Stimulated activated CD8-positive, alpha-beta memory T cell treated with anti-CD3 and anti-CD28 coated beads, Interleukin-2, amount 100 ng/mL, for 48 hours (primary cell): ENCODE measurements around the gene BRI3.

Source experiments
- DNase-seq, 2 donors: peaks; one replicate each; pipeline ENCODE4 v3.0.0-alpha.2; 2020; ENCODE audit warnings: low read depth in 2 of 2

Gene BRI3

DNA sequence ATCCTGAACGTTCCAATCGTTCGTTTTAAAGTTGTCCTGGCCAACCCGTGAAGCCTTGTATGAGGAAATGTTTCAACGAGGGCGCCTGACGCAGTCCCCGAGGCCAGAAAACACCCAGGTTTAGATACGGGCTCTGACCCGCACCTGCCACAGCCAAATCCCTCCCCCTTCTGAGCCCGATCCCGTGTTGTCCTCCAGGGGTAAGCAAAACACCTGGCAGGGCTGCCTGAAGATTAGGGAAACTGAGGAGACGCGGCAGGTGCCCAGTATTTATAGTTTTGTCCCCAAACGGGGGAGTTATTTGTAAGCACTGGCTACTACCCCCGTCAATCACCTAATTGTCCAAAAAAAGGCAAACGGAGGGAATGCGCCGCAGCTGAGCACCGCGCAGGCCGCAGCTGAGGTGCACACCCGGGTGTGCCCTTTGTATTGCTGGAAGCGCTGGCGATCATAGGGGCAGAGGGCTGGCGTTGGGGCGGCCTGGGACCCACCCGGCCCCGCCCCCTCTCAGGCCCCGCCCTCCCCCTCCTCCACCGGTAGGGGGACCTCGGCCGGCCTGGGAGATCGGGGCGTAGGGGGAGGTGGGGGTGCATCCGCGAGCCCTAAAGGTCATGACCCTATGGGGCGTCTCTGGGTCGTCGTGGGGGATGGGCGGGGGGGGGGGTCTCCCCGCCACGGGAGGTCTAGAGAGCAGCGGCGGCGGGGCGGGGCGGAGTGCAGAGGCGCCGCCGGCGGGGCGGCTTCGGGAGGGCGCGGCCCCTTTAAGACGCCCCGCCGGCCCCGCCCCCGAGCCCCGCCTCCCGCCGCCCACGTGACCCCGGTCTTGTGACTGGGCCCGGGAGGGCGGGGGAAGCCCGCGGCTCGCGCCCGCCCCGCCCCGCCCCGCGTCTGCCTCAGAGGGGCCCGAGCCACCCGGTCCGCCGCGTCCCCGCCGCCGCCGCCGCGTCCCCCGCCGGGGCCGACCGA, at the start of gene BRI3:
TSS of gene BRI3 (plus strand) at position 896 of the 966 bp plus-strand sequence. CDS start 110 bp downstream, outside the sequence.
- DNase-seq = peak; percentile 84 to 89

- DNase-seq = no peak
Observed at GRCh38 chr7:98232263-98232585, 49.3 kb upstream of the BRI3 start.

DNA sequence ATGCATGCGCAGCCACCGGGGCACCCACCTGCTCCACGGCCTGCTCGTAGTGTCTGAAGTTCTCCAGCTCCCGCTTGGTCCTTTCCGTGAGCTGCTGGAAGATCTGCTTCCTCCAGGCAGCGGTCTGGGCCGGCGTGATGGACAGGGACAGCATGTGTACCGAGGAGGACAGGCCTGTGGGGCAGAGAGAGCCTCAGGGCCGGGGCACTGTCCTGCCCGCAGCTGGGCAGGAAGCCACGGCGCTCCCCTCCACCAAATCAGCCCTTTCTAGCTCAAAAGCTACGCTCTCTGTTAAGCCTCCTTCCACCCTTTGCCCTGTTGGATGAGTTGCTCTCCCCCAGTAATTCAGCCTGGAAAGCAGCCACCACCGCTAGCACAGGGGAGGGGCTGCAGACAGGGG, 48.7 kb upstream of the BRI3 start:
- DNase-seq = no peak

- DNase-seq = no peak
Observed at GRCh38 chr7:98233219-98234070, 48.0 kb upstream of the BRI3 start.

DNA sequence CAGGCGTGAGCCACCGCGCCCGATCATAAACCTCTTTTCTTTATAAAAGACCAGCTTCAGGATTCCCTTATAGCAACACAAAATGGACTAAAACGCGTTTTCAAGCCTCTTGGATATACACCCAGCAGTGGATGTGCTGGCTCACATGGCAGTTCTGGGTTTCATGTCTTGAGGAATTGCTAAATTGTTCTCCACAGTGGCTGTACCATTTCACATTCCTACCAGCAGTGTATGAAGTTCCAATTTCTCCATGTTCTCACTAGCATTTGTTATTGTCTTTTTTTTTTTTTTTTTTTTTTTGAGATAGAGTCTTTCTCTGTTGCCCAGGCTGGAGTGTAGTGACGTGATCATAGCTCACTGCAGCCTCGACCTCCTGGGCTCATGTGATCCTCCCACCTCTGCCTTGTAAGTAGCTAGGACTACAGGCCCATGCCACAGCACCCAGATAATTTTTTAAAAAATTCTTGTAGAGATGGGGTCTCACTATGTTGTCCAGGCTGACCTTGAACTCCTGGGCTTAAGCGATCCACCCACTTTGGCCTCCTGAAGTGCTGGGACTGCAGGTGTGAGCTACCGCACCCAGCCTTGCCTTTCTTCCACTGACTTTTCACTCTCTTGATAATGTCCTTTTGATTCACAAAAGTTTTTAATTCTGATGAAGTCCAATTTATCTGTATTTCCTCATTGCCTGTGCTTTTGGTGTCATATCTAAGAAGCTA, 46.9 kb upstream of the BRI3 start:
- DNase-seq = no peak

GRCh38 chr7:98235901-98236300, 45.6 kb upstream of the BRI3 start:
- DNase-seq = no peak

DNA sequence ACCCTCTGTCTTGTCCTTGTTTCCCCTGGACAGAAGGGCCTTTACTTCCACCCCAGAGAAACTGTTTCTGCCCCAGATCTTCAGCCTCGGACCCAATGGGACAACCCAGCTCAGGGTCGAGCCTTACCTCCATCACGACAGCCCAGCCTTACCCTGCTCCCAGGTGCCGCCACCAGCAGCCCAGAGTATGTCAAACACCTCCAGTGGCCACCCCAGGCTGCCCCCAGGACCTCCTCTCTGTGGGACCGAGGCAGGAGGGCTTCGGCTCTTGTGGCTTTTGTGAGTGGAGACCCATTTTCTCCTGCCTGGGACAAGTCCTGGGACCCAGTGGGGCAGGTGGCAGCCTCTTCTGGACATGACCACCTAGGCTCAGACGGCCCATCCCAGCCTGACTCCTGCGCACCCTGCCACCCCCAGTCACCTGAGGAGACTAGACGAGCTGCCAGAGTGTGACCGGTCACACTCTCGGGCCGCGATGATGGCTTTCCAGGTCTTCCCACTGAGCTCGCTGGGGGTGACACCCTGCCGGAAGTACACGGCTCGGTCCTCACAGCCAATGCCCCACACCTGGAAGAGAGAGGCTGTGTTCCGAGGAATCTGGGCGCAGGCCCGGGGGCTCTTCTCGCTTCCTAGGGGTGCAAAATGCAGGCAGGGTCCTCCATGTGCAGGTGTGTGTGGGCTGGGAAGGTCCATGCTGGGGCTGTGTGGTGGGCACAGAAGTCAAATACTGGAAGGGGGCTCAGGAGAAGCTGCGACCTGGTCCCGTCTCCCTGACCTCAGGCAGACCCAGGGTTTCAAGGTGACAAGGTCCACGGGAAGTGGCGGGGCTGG, 44.9 kb upstream of the BRI3 start:
- DNase-seq = no peak

GRCh38 chr7:98238076-98238475, 43.4 kb upstream of the BRI3 start:
- DNase-seq = no peak

DNA sequence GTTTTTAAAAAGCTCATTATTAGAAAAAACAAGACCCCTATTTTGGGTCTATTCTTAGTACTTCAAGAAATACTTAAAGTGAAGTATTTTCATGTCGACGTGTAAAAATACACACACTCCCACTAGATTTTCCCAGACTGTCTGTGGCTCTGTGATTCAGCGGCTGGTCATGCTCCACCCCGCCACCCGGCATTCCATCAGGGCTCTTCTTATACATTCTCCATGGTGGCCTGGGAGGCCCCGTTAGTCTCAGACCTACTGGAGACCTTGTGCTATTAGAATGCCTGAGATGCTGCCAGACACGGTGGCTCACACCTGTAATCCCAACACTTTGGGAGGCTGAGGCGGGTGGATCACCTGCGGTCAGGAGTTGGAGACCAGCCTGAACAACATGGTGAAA, 42.5 kb upstream of the BRI3 start:
- no peak for DNase-seq

GRCh38 chr7:98240961-98241673, 40.4 kb upstream of the BRI3 start:
- no peak for DNase-seq

- no peak for DNase-seq
Observed at GRCh38 chr7:98241674-98242241, 39.7 kb upstream of the BRI3 start.

DNA sequence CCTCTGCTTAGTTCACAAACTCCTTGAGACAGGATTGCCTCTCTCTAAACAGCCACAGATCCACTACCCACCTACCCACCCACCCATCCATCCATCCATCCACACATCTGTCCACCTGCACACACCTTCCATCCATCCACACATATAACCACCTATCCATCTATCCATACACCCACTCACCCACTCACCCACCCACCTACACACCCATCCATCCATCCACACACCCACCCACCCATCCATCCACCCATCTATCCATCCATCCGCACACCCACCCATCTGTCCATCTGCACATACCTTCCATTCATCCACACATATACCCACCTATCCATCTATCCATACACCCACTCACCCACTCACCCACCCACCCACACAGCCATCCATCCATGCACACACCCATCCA, 39.1 kb upstream of the BRI3 start:
- DNase-seq = no peak

GRCh38 chr7:98242934-98243333, 38.6 kb upstream of the BRI3 start:
- no peak for DNase-seq

- no peak for DNase-seq
Observed at GRCh38 chr7:98244871-98245270, 36.6 kb upstream of the BRI3 start.

- no peak for DNase-seq
Observed at GRCh38 chr7:98248156-98248555, 33.3 kb upstream of the BRI3 start.

DNA sequence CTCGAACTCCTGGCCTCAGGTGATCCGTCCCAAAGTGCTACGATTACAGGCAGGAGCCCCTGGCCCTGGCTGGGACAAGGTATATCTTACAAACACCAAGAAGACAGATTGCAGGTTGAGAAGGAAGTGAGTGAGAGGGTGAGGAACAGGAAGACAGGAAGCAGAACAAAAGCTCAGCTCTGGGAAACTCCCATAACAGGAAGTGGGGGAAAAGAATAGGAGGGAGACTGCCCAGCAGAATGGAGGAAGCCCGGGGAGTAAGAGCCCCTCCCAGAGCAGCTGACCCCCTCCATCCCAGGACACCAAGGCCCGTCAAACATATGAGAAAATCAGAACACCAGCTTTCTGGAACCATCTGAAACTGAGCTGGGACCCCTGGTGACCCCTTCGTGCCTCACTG, 32.4 kb upstream of the BRI3 start:
- no peak for DNase-seq

DNA sequence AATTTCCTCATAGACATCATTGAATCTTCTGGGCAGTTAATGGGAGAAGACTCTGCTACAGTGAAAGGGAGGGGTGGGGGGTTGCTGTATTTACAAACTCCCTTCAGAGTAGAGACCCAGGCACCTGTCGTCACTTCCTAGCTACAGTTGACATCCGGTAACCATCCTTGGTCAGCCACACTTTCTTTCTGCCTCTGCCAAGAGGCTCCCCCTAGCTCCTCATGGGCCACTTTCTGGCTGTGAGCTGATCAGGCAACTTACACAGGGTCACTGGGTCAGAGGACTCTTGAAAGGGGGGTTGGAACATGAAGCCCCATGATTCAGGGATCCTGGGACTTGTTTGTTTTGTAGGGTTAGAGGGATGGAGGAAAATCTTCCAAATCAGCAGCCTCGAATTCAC, 30.7 kb upstream of the BRI3 start:
- peak; percentile 6 to 22 for DNase-seq

- no peak for DNase-seq
Observed at GRCh38 chr7:98251231-98251600, 30.3 kb upstream of the BRI3 start.

DNA sequence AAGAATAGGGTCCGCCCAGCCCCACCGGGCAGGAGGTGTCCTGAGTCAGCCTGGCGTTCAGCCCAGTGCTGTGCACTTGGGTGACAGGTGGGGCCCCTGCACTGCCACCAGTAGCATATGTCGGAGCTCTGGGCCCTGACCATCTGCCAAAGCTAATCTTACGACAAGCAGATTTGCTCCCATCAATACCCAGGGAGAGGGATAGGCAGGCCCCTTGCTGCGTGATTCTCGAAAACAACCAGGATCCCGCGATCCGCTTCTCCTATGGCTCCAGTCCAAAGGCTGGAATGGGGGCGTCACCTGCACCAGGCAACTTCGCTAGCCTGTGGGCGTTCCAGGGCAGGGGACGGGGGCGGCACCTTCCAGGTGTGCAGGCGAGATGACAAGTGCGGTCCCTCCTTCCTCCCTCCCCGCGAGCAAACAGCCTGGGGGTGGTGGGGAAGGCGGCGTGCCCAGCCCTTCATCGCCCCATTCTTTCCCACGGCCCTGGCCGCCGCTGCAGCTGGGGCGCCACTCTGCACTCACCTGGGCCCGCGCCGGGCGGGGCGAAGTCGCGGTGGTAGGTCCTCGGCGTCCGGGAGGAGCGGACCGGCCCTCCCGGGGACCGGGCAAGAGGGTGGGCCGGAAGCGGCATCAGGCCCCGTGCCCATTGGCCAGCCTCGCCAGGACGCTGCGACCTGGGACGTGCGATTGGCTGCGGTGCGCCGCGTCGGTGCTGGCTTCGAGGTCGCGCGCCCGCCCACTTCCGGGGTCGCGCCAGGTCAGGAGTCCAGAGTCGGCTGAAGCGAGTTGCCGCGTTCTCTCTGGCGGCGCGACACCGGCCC, 29.7 kb upstream of the BRI3 start, which contains the start of gene TECPR1:
TSS of gene TECPR1 (minus strand) at position 632 of the 824 bp plus-strand sequence. CDS start 6,086 bp downstream, outside the sequence.
- DNase-seq = peak; percentile 85 to 87
